ENCODE results near the gene SYNE2.

Gene SYNE2

DNA sequence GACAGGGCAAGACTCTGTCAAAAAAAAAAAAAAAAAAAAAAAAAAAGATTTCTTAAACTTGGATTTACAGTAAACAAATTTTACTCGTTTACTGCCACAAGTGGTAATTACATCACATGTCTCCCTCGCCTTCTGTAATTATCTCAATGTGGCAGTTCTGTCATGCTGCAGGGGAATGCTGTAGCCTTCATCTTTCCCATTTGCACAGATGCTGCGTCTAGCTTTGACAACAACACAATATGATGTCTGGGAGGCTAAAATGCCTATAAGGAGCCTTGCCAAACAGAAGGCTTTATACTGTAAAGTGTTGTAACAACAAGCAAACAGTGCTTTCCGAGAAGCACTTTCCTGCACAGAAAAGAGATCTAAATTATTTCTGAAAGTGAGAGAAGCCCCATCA, 392.7 kb downstream of the SYNE2 start:
- no peak overlapping the region for H3K27ac ChIP-seq (ENCODE audit: low read length)
- H3K4me3 ChIP-seq (ENCODE audit: low read depth in 1 of 2, low read length in 2 of 2) = no peak overlapping the region
- no peaks in the 10 kb centered on the region for H3K27me3 ChIP-seq (ENCODE audit: low read depth, low read length)
- no peaks in the 10 kb centered on the region for H3K4me1 ChIP-seq (ENCODE audit: control insufficient read depth in 1 of 2, insufficient read depth in 2 of 2, low read length in 2 of 2)
- no peaks in the 10 kb centered on the region for H3K36me3 ChIP-seq (ENCODE audit: control insufficient read depth in 1 of 2, insufficient read depth in 2 of 2, low read length in 2 of 2)
- no peaks in the 10 kb centered on the region for H3K9me3 ChIP-seq (ENCODE audit: control insufficient read depth in 1 of 2, low read length in 2 of 2)

DNA sequence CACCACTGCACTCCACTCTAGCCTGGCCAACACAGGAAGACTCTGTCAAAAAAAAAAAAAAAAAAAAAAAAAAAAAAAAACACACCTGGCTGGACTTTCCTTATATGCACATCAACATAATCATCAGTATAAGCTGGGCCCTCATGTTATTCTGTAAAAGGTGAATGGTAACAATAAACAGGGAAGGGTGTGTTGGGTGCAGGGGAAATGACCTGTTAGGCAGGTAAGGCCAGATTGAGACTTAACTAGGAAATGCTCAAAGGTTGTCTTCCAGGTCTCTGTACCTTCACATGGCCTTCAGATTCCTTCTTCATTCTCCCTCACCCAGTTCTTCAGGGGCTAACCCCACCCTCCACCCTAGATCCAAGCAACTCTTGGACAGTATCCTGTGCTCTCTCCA, 393.9 kb downstream of the SYNE2 start:
- Histone ChIP-seq H3K9me3 (ENCODE audit: control insufficient read depth in 1 of 2, low read length in 2 of 2) (no peaks in the 10 kb centered on the region), H3K36me3 (ENCODE audit: control insufficient read depth in 1 of 2, insufficient read depth in 2 of 2, low read length in 2 of 2) (no peaks in the 10 kb centered on the region), H3K27ac (ENCODE audit: low read length) (no peak overlapping the region), H3K4me1 (ENCODE audit: control insufficient read depth in 1 of 2, insufficient read depth in 2 of 2, low read length in 2 of 2) (no peaks in the 10 kb centered on the region), H3K27me3 (ENCODE audit: low read depth, low read length) (no peaks in the 10 kb centered on the region), H3K4me3 (ENCODE audit: low read depth in 1 of 2, low read length in 2 of 2) (no peak overlapping the region)

DNA sequence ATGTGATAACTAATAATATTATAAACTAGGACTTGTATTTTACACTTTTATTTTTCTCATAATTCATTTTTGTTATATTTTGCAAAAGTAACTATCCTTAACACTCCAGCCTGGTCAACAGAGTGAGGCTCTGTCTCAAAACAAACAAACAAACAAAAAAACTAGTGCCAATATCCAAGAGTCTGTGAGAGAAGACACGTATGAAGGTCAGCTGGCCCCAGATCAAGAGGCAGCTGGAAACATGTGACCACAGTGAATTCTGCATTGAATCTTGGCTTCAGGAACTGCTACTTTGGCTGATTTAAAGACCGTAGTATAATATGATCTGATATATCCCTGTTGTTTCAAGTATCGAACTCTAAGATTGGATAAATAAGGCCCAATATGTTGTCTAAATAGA, 394.4 kb downstream of the SYNE2 start:
- Histone ChIP-seq H3K27ac (ENCODE audit: low read length) (no peak overlapping the region), H3K9me3 (ENCODE audit: control insufficient read depth in 1 of 2, low read length in 2 of 2) (no peaks in the 10 kb centered on the region), H3K27me3 (ENCODE audit: low read depth, low read length) (no peaks in the 10 kb centered on the region), H3K4me1 (ENCODE audit: control insufficient read depth in 1 of 2, insufficient read depth in 2 of 2, low read length in 2 of 2) (no peaks in the 10 kb centered on the region), H3K36me3 (ENCODE audit: control insufficient read depth in 1 of 2, insufficient read depth in 2 of 2, low read length in 2 of 2) (no peaks in the 10 kb centered on the region), H3K4me3 (ENCODE audit: low read depth in 1 of 2, low read length in 2 of 2) (no peak overlapping the region)

DNA sequence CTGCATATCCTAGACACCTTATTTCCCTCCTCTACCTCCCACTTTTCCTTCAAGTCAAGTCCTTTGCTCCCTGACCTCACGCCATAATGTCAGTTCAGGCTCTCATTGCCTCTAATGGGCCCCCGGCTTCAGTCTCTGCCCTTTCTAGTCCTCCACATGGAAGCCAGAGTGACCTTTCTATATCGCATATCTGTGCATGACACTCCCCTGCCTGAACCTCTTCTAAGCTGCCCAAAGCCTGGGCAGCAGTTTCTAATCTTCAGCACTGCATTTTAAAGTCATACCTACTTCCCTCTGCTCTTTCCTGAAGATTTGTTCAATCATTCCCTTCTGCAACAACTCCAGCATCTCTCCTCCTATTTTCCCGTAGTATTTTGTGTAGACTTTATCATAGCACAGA, 395.9 kb downstream of the SYNE2 start:
- no peak overlapping the region for H3K4me3 ChIP-seq (ENCODE audit: low read depth in 1 of 2, low read length in 2 of 2)
- H3K9me3 ChIP-seq (ENCODE audit: control insufficient read depth in 1 of 2, low read length in 2 of 2) = no peaks in the 10 kb centered on the region
- no peaks in the 10 kb centered on the region for H3K36me3 ChIP-seq (ENCODE audit: control insufficient read depth in 1 of 2, insufficient read depth in 2 of 2, low read length in 2 of 2)
- no peak overlapping the region for H3K27ac ChIP-seq (ENCODE audit: low read length)
- H3K4me1 ChIP-seq (ENCODE audit: control insufficient read depth in 1 of 2, insufficient read depth in 2 of 2, low read length in 2 of 2) = no peaks in the 10 kb centered on the region
- H3K27me3 ChIP-seq (ENCODE audit: low read depth, low read length) = no peaks in the 10 kb centered on the region

DNA sequence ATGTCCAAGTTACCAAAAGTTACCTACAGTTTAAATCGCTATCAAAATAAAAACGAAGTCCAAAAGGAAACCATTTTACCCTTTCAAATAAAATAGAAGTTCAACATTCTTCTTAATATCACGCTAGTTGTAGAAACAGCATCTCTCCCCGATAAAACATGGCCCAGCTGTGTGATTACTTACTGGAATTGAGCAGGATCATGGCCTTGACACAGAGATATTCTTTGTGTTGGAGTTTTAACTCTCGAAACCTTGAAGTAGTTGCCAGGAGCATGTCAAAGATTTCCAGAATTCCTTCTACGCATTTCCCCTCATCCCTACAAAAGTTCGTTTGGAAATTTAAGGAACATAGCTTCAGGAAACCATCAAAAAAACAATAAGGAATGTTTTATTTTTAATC, 396.6 kb downstream of the SYNE2 start:
- no peak overlapping the region for H3K27ac ChIP-seq (ENCODE audit: low read length)
- H3K27me3 ChIP-seq (ENCODE audit: low read depth, low read length) = no peaks in the 10 kb centered on the region
- no peaks in the 10 kb centered on the region for H3K4me1 ChIP-seq (ENCODE audit: control insufficient read depth in 1 of 2, insufficient read depth in 2 of 2, low read length in 2 of 2)
- H3K9me3 ChIP-seq (ENCODE audit: control insufficient read depth in 1 of 2, low read length in 2 of 2) = no peaks in the 10 kb centered on the region
- no peak overlapping the region for H3K4me3 ChIP-seq (ENCODE audit: low read depth in 1 of 2, low read length in 2 of 2)
- no peaks in the 10 kb centered on the region for H3K36me3 ChIP-seq (ENCODE audit: control insufficient read depth in 1 of 2, insufficient read depth in 2 of 2, low read length in 2 of 2)

DNA sequence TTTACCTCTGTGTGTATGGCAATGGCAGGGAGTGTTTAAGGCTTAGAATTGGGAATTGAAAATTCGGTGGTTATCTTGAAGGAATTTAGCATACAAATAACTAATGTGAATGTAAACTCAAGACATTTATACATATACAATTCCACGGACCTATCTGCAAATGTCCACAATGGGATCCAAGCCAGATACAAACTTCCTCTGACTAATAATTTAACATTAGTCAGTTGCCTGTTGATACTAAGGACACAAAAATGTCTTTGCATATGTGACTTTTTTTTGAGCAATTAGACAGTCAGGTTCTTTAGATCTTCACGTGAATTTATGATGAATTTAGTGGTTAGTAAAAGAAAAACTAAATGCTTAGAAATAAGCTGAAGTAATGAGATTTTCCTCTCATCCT, 400.9 kb downstream of the SYNE2 start:
- no peaks in the 10 kb centered on the region for H3K27me3 ChIP-seq (ENCODE audit: low read depth, low read length)
- H3K9me3 ChIP-seq (ENCODE audit: control insufficient read depth in 1 of 2, low read length in 2 of 2) = no peaks in the 10 kb centered on the region
- H3K4me1 ChIP-seq (ENCODE audit: control insufficient read depth in 1 of 2, insufficient read depth in 2 of 2, low read length in 2 of 2) = no peaks in the 10 kb centered on the region
- no peak overlapping the region for H3K27ac ChIP-seq (ENCODE audit: low read length)
- no peak overlapping the region for H3K4me3 ChIP-seq (ENCODE audit: low read depth in 1 of 2, low read length in 2 of 2)
- H3K36me3 ChIP-seq (ENCODE audit: control insufficient read depth in 1 of 2, insufficient read depth in 2 of 2, low read length in 2 of 2) = no peaks in the 10 kb centered on the region

DNA sequence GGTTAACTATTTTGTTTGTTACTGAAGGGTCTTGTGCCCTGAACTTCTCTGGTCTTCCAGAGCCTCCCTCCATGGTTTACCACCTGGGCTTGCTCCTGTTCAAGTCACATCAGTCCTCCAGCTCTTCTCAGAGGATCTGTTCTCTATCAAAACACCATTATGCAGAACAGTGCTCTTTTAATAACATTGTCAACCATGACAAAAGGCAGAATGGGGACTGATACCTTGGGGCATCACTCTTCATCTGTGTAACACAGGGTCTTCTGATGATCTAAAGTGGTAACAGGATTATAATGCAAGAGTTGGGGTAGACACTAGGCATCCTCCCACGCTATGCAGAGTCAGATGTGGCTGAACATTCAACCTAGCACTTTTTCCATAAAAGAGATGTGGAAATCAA, 403.0 kb downstream of the SYNE2 start:
- no peaks in the 10 kb centered on the region for H3K4me1 ChIP-seq (ENCODE audit: control insufficient read depth in 1 of 2, insufficient read depth in 2 of 2, low read length in 2 of 2)
- no peaks in the 10 kb centered on the region for H3K27me3 ChIP-seq (ENCODE audit: low read depth, low read length)
- no peak overlapping the region for H3K27ac ChIP-seq (ENCODE audit: low read length)
- H3K36me3 ChIP-seq (ENCODE audit: control insufficient read depth in 1 of 2, insufficient read depth in 2 of 2, low read length in 2 of 2) = no peaks in the 10 kb centered on the region
- no peaks in the 10 kb centered on the region for H3K9me3 ChIP-seq (ENCODE audit: control insufficient read depth in 1 of 2, low read length in 2 of 2)
- H3K4me3 ChIP-seq (ENCODE audit: low read depth in 1 of 2, low read length in 2 of 2) = no peak overlapping the region

DNA sequence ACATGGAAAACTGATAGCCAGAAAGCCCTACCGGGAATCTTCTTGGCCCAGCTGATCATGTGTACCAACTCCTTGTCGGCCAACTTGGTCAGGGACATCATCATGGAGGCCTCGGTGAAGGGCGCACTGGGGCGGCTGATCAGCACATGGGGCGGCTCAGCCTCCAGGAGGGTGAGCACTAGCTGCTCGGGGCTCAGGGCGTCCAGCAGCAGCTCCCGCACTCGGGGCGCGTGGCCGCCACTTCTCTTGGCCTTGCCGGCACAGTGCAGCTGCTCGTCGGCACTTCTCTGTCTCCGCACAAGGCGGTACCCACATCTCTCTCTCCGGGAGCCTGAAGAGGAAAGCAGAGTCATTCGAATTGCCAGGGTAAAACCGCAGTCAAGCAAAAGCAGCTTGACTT, 407.6 kb downstream of the SYNE2 start:
- Histone ChIP-seq H3K27ac (ENCODE audit: low read length) (no peak overlapping the region), H3K36me3 (ENCODE audit: control insufficient read depth in 1 of 2, insufficient read depth in 2 of 2, low read length in 2 of 2) (no peaks in the 10 kb centered on the region), H3K9me3 (ENCODE audit: control insufficient read depth in 1 of 2, low read length in 2 of 2) (no peaks in the 10 kb centered on the region), H3K4me3 (ENCODE audit: low read depth in 1 of 2, low read length in 2 of 2) (no peak overlapping the region), H3K27me3 (ENCODE audit: low read depth, low read length) (no peaks in the 10 kb centered on the region), H3K4me1 (ENCODE audit: control insufficient read depth in 1 of 2, insufficient read depth in 2 of 2, low read length in 2 of 2) (no peaks in the 10 kb centered on the region)

DNA sequence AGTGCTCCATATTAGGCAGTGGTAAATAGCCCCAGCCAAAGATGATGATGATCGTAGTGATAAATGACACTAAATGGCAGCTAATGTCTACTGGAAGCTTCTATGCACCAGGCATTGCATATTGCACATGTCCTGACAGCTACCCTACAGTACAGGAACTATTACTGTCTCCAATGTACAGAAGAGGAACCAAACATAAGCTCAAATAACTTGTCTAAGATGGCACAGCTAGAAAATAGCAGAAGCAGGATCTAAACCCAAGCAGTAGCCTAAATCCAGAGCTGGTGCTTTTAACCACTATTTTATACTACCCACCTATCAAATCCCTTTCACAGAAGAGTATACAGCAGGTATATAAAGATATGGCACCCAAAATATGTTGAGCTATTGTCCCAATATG, 412.4 kb downstream of the SYNE2 start:
- H3K4me1 ChIP-seq (ENCODE audit: control insufficient read depth in 1 of 2, insufficient read depth in 2 of 2, low read length in 2 of 2) = no peaks in the 10 kb centered on the region
- no peaks in the 10 kb centered on the region for H3K36me3 ChIP-seq (ENCODE audit: control insufficient read depth in 1 of 2, insufficient read depth in 2 of 2, low read length in 2 of 2)
- H3K9me3 ChIP-seq (ENCODE audit: control insufficient read depth in 1 of 2, low read length in 2 of 2) = no peaks in the 10 kb centered on the region
- H3K27ac ChIP-seq (ENCODE audit: low read length) = no peak overlapping the region
- H3K4me3 ChIP-seq (ENCODE audit: low read depth in 1 of 2, low read length in 2 of 2) = no peak overlapping the region
- H3K27me3 ChIP-seq (ENCODE audit: low read depth, low read length) = no peaks in the 10 kb centered on the region

DNA sequence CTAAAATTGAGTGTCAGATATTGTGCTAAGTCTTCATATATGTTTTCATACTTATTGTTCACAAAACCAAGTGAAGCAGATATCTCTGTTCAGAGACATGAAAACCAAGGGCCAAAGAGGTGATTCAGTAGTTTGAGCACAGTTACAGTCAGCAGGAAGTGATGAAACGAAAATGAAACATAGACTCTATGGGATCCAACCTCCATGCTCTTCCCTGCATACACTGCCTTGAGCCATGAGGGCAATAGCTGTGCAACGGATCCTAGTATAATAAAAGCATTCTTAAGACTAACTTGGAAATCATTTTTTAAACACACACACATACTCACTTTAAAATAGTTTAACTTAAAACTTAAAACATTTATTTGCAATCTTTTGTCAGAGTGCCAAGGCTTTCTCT, 413.4 kb downstream of the SYNE2 start:
- Histone ChIP-seq H3K36me3 (ENCODE audit: control insufficient read depth in 1 of 2, insufficient read depth in 2 of 2, low read length in 2 of 2) (no peaks in the 10 kb centered on the region), H3K27ac (ENCODE audit: low read length) (no peak overlapping the region), H3K4me1 (ENCODE audit: control insufficient read depth in 1 of 2, insufficient read depth in 2 of 2, low read length in 2 of 2) (no peaks in the 10 kb centered on the region), H3K9me3 (ENCODE audit: control insufficient read depth in 1 of 2, low read length in 2 of 2) (no peaks in the 10 kb centered on the region), H3K27me3 (ENCODE audit: low read depth, low read length) (no peaks in the 10 kb centered on the region), H3K4me3 (ENCODE audit: low read depth in 1 of 2, low read length in 2 of 2) (no peak overlapping the region)

DNA sequence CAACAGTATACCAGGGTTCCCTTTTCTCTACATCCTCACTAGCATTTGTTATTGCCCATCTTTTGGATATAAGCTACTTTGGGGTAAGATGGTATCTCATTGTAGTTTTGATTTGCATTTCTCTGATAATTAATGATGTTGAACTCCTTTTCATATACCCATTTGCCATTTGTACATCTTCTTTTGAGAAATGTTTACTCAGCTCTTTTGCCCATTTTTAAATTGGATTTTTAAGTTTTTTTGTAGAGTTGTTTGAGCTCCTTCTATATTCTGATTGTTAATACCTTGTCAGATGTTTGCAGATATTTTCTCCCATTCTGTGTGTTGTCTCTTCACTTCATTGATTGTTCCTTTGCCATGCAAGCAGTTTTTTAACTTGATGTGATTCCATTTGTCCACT, 419.2 kb downstream of the SYNE2 start:
- Histone ChIP-seq H3K4me3 (ENCODE audit: low read depth in 1 of 2, low read length in 2 of 2) (no peak overlapping the region), H3K4me1 (ENCODE audit: control insufficient read depth in 1 of 2, insufficient read depth in 2 of 2, low read length in 2 of 2) (no peaks in the 10 kb centered on the region), H3K36me3 (ENCODE audit: control insufficient read depth in 1 of 2, insufficient read depth in 2 of 2, low read length in 2 of 2) (no peaks in the 10 kb centered on the region), H3K27me3 (ENCODE audit: low read depth, low read length) (no peaks in the 10 kb centered on the region), H3K9me3 (ENCODE audit: control insufficient read depth in 1 of 2, low read length in 2 of 2) (peaks cover 0 to 4% of the 10 kb centered on the region in 2 donors), H3K27ac (ENCODE audit: low read length) (no peak overlapping the region)

All from muscle layer of duodenum (tissue), 2 donors.